ENCODE measurements around the gene CDC73. TPM values are rescaled to one million over a fixed set of nuclear protein-coding genes. Genes with fewer than 3 reads are reported as not detected.

CDC73 gene
- total and polyA plus RNA-seq, 10 of the 15 experiments (the other 5 are each of a cell fraction or from before 2014, with no cell fraction given): 10.6 to 43.4 (median 21.7) TPM

GRCh38 chr1:193183019-193183627, 61.3 kb downstream of the CDC73 start:
- SMC1A ChIA-PET (ENCODE audit: uncharacterized antibody, unreplicated experiment): interaction anchor here (1.2 to 3.8 kb wide), 4 partner anchors 26 to 154 kb away, joined by 4 to 17 read pairs (median 6); no protein-coding TSS in a partner anchor

More at GRCh38 chr1:193183019-193183627, 61.3 kb downstream of the CDC73 start:
- Histone ChIP-seq H2AFZ (ENCODE audit: control insufficient read depth, low read depth, low read length) (no peak overlapping the region), H3K4me3 (no peak overlapping the region), H3K36me3 (ENCODE audit: control insufficient read depth in 2 of 2, insufficient read depth in 2 of 2, low read length in 1 of 2) (no peaks in the 10 kb centered on the region; a peak in 1 of 4 replicates), H4K20me1 (ENCODE audit: control insufficient read depth, insufficient read depth) (no peaks in the 10 kb centered on the region), H3K79me2 (ENCODE audit: control insufficient read depth, insufficient read depth, low read length) (peaks cover 21% of the 10 kb centered on the region), H3K9me3 (replicated peaks; ENCODE audit: control insufficient read depth, insufficient read depth, low read length) (no peaks in the 10 kb centered on the region), H3K27ac (ENCODE audit: control insufficient read depth, insufficient read depth) (no peak overlapping the region), H3K4me2 (ENCODE audit: control insufficient read depth, insufficient read depth) (no peak overlapping the region), H3K27me3 (replicated peaks in 1 of 2; ENCODE audit: control insufficient read depth in 2 of 2, insufficient read depth in 2 of 2, low read length in 1 of 2) (no peaks in the 10 kb centered on the region), H3K9ac (ENCODE audit: control insufficient read depth, insufficient read depth, low read length) (no peak overlapping the region), H3K4me1 (ENCODE audit: control insufficient read depth, insufficient read depth, low read length) (no peaks in the 10 kb centered on the region)
- in situ Hi-C loops (cut with MboI) (no loop called here), intact Hi-C loops (cut with micrococcal nuclease; ENCODE audit: unreplicated experiment) (loop anchor here (2.0 to 10.0 kb wide), 3 partner anchors 156 to 352 kb away; no protein-coding TSS in a partner anchor)
- BruUV-seq (replicated peaks): no TSS peak
- WGBS (ENCODE audit: insufficient coverage, insufficient replicate concordance, low lambda C conversion rate, missing lambda C conversion rate): 0% methylated on average over 2 of the region's 2 CpGs
- ChIA-PET RAD21 (ENCODE audit: unreplicated experiment) (interaction anchor here (3.6 kb wide), 1 partner anchor 155 kb away, joined by 17 read pairs; no protein-coding TSS in a partner anchor), POLR2A (no interaction called here), CTCF (interaction anchor here (0.6 to 3.1 kb wide), 12 partner anchors 26 to 1114 kb away, joined by 3 to 26 read pairs (median 4); no protein-coding TSS in a partner anchor)
- peak; percentile 79 for ATAC-seq
- peak; percentile 72 for FAIRE-seq
- DNase-seq (ENCODE audit: low read depth, low spot score): no peak
- no peak for TF ChIP-seq USF1 (IDR thresholded peaks at IDR 0.05; ENCODE audit: borderline replicate concordance, extremely low read length, insufficient read depth, low read depth, low read length)
- no peak for TF ChIP-seq ELK1 (IDR thresholded peaks at IDR 0.05; ENCODE audit: low read depth, low read length)
- TF ChIP-seq JUNB (IDR thresholded peaks at IDR 0.05): 0 out of 2 replicates have a peak, but pooled peaks have one; percentile 5
- no peak for TF ChIP-seq PAX5 (IDR thresholded peaks at IDR 0.05; ENCODE audit: borderline replicate concordance, low read depth, low read length)
- TF ChIP-seq ZNF592 (IDR thresholded peaks at IDR 0.05): no peak
- no peak for TF ChIP-seq BCL11A (IDR thresholded peaks at IDR 0.05; ENCODE audit: low read depth, low read length)
- TF ChIP-seq RAD21 (IDR thresholded peaks at IDR 0.05; ENCODE audit: insufficient read depth, low read depth, low read length): peak; percentile 84
- TF ChIP-seq RBBP5 (conservative IDR thresholded peaks at IDR 0.05): no peak
- TF ChIP-seq BHLHE40 (IDR thresholded peaks at IDR 0.05; ENCODE audit: borderline replicate concordance in 1 of 2, low read depth in 2 of 2, low read length in 1 of 2): no peak
- peak; percentile 46; the same call in 1 of the 2 replicates for TF ChIP-seq SMC3 (IDR thresholded peaks at IDR 0.05; ENCODE audit: borderline replicate concordance, low read length)
- TF ChIP-seq, protein P1, sequence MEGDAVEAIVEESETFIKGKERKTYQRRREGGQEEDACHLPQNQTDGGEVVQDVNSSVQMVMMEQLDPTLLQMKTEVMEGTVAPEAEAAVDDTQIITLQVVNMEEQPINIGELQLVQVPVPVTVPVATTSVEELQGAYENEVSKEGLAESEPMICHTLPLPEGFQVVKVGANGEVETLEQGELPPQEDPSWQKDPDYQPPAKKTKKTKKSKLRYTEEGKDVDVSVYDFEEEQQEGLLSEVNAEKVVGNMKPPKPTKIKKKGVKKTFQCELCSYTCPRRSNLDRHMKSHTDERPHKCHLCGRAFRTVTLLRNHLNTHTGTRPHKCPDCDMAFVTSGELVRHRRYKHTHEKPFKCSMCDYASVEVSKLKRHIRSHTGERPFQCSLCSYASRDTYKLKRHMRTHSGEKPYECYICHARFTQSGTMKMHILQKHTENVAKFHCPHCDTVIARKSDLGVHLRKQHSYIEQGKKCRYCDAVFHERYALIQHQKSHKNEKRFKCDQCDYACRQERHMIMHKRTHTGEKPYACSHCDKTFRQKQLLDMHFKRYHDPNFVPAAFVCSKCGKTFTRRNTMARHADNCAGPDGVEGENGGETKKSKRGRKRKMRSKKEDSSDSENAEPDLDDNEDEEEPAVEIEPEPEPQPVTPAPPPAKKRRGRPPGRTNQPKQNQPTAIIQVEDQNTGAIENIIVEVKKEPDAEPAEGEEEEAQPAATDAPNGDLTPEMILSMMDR (IDR thresholded peaks at IDR 0.05 in 2 of 3, conservative IDR thresholded peaks at IDR 0.05 in 1 of 3; ENCODE audit: control insufficient read depth in 2 of 3, extremely low read depth in 1 of 3, insufficient read depth in 1 of 3, low read depth in 3 of 3, low read length in 3 of 3): peak; percentile 61 to 77 (median 65)
